GM23338 (cell line): ENCODE results near the gene ANAPC2. TPM values are rescaled to one million over a fixed set of nuclear protein-coding genes. Genes with fewer than 3 reads are reported as not detected.

ENCODE experiments used
- ATAC-seq: fragments of 200-7000 bp; cut with Tn5 transposase; 3 replicates; pipeline ENCODE4 v1.9.1; 2020
- DNase-seq: peaks from one replicate; pipeline ENCODE4 v3.0.0-alpha.2; 2015; ENCODE audit warnings: low spot score
- H2AFZ ChIP-seq: fragments of 200-600 bp; sonication (generic); 2 replicates; pipeline ENCODE4 v1.8.0; 2016; ENCODE audit warnings: antibody characterized with exemption, mild to moderate bottlenecking, moderate library complexity
- H3F3A ChIP-seq: fragments of 200-600 bp; sonication (generic); replicated peaks from 2 replicates; pipeline ENCODE4 v1.8.0; 2017; ENCODE audit warnings: antibody characterized with exemption, mixed run types, low read depth
- H3K27ac ChIP-seq: fragments of 200-600 bp; sonication (generic); 2 replicates; pipeline ENCODE4 v1.6.1; 2016; ENCODE audit warnings: low read depth
- H3K27me3 ChIP-seq: fragments of 200-600 bp; sonication (generic); 2 replicates; pipeline ENCODE4 v1.8.0; 2016; ENCODE audit warnings: mild to moderate bottlenecking, mixed run types, moderate library complexity; ENCODE audit not compliant: insufficient read depth
- H3K36me3 ChIP-seq: fragments of 200-600 bp; sonication (generic); 2 replicates; pipeline ENCODE4 v1.8.0; 2016; ENCODE audit warnings: mild to moderate bottlenecking; ENCODE audit not compliant: insufficient read depth
- H3K4me1 ChIP-seq: fragments of 200-600 bp; sonication (generic); 2 replicates; pipeline ENCODE4 v1.8.0; 2016; ENCODE audit warnings: mild to moderate bottlenecking, moderate library complexity; ENCODE audit not compliant: insufficient read depth
- H3K4me2 ChIP-seq: fragments of 200-600 bp; sonication (generic); 2 replicates; pipeline ENCODE4 v1.7.1; 2017; ENCODE audit warnings: mixed run types
- H3K4me3 ChIP-seq: fragments of 200-600 bp; sonication (generic); 2 replicates; pipeline ENCODE4 v1.6.1; 2016; ENCODE audit warnings: mixed run types
- H3K79me2 ChIP-seq: fragments of 200-600 bp; sonication (generic); replicated peaks from 2 replicates; pipeline ENCODE4 v1.8.0; 2017; ENCODE audit warnings: mild to moderate bottlenecking; ENCODE audit not compliant: insufficient read depth
- H3K9me2 ChIP-seq: fragments of 200-600 bp; sonication (generic); 2 replicates; pipeline ENCODE4 v1.8.0; 2017; ENCODE audit not compliant: insufficient read depth
- H4K20me1 ChIP-seq: fragments of 200-600 bp; sonication (generic); replicated peaks from 2 replicates; pipeline ENCODE4 v1.8.0; 2017; ENCODE audit warnings: mild to moderate bottlenecking; ENCODE audit not compliant: insufficient read depth
- H3K27ac Mint-ChIP-seq: 2 replicates; pipeline ENCODE4 v1.8.0; 2020; ENCODE audit warnings: inconsistent platforms, mild to moderate bottlenecking, moderate library complexity, mixed read lengths
- H3K27me3 Mint-ChIP-seq: 3 replicates; pipeline ENCODE4 v1.8.0; 2022; ENCODE audit warnings: low read depth, mild to moderate bottlenecking, moderate library complexity, mixed read lengths, inconsistent platforms; ENCODE audit not compliant: insufficient read depth, poor library complexity
- H3K36me3 Mint-ChIP-seq: 3 replicates; pipeline ENCODE4 v1.8.0; 2021; ENCODE audit warnings: low read depth, mild to moderate bottlenecking, inconsistent platforms, moderate library complexity, mixed read lengths
- H3K4me1 Mint-ChIP-seq: 3 replicates; pipeline ENCODE4 v1.8.0; 2020; ENCODE audit warnings: mild to moderate bottlenecking, inconsistent platforms, mixed read lengths
- H3K4me3 Mint-ChIP-seq: 3 replicates; pipeline ENCODE4 v1.8.0; 2021; ENCODE audit warnings: moderate library complexity, mild to moderate bottlenecking, inconsistent platforms, mixed read lengths
- H3K9me3 Mint-ChIP-seq: 3 replicates; pipeline ENCODE4 v1.8.0; 2020; ENCODE audit warnings: moderate library complexity, mild to moderate bottlenecking, inconsistent platforms, mixed read lengths
- CREB1 ChIP-seq: fragments of 250-450 bp; sonication (Bioruptor Pico); IDR thresholded peaks from 2 replicates; pipeline ENCODE4 v1.5.0; 2020; ENCODE audit warnings: low read depth, mild to moderate bottlenecking, moderate library complexity
- CTCF ChIP-seq, 2 experiments: fragments of 200-600 bp in 1 of 2; sonication (generic) in 1 of 2; conservative IDR thresholded peaks; 2 replicates each; pipeline versions ENCODE4 v1.5.1 to v1.6.1; 2016 to 2017; ENCODE audit warnings: antibody characterized with exemption in 2 of 2, low read depth in 2 of 2, mild to moderate bottlenecking in 2 of 2, moderate library complexity in 1 of 2
- ETS1 ChIP-seq: IDR thresholded peaks from 2 replicates; pipeline ENCODE4 v1.6.1; 2016; ENCODE audit warnings: antibody characterized with exemption
- EZH2 ChIP-seq: fragments of 200-600 bp; sonication (generic); IDR thresholded peaks from one replicate; pipeline ENCODE4 v1.8.0; 2017; ENCODE audit warnings: antibody characterized with exemption, mild to moderate bottlenecking, low read depth; ENCODE audit not compliant: unreplicated experiment
- EZH2phosphoT487 ChIP-seq: fragments of 200-600 bp; sonication (generic); IDR thresholded peaks from one replicate; pipeline ENCODE4 v1.8.1; 2018; ENCODE audit warnings: antibody characterized with exemption; ENCODE audit not compliant: unreplicated experiment
- JUNB ChIP-seq: IDR thresholded peaks from one replicate; pipeline ENCODE4 v1.6.1; 2016; ENCODE audit warnings: antibody characterized with exemption; ENCODE audit not compliant: unreplicated experiment
- NANOG ChIP-seq: IDR thresholded peaks from 2 replicates; pipeline ENCODE4 v1.6.1; 2016; ENCODE audit warnings: antibody characterized with exemption, borderline replicate concordance
- STAT1 ChIP-seq: IDR thresholded peaks from one replicate; pipeline ENCODE4 v1.6.1; 2016; ENCODE audit warnings: antibody characterized with exemption; ENCODE audit not compliant: unreplicated experiment
- ZNF114 ChIP-seq: fragments of 250-450 bp; sonication (Bioruptor Pico); IDR thresholded peaks from 2 replicates; pipeline ENCODE4 v1.5.0; 2020; ENCODE audit warnings: mild to moderate bottlenecking, moderate library complexity
- ZNF331 ChIP-seq: fragments of 250-450 bp; sonication (Bioruptor Pico); IDR thresholded peaks from 2 replicates; pipeline ENCODE4 v1.5.0; 2020; ENCODE audit warnings: low read depth, mild to moderate bottlenecking, moderate library complexity
- ZNF462 ChIP-seq: fragments of 250-450 bp; sonication (Bioruptor Pico); IDR thresholded peaks from 2 replicates; pipeline ENCODE4 v1.5.0; 2020; ENCODE audit warnings: mild to moderate bottlenecking, moderate library complexity
- polyA plus RNA-seq: library from polyadenylated mRNA; unstranded; fragments of >200 nt; fragmentation: Nextera tagmentation; extraction: Ambion mirVana; gene quantifications from 2 replicates; pipeline ENCODE4 v1.2.1, GENCODE V29; 2016
- total RNA-seq: library from RNA; depleted of rRNA; stranded (reverse); fragments of >200 nt; shearing (Covaris generic); gene quantifications from 2 replicates; pipeline ENCODE4 v1.2.3, GENCODE V29; 2014

ANAPC2 gene
- total and polyA plus RNA-seq, 2 experiments from 2014 or later = 16.4 to 42.9 TPM

GRCh38 chr9:137147091-137147792 is 41.1 kb downstream of the ANAPC2 start:
- Histone ChIP-seq H3K4me2 (no peak overlapping the region), H3F3A (peaks cover 5% of the 10 kb centered on the region), H3K27me3 (no peaks in the 10 kb centered on the region), H4K20me1 (no peaks in the 10 kb centered on the region; the same call in 1 of the 2 replicates), H3K36me3 (no peaks in the 10 kb centered on the region), H3K4me3 (no peak overlapping the region), H3K27ac (no peak overlapping the region), H3K9me2 (no peaks in the 10 kb centered on the region), H3K4me1 (no peaks in the 10 kb centered on the region), H3K79me2 (no peaks in the 10 kb centered on the region), H2AFZ (no peak overlapping the region)
- Mint-ChIP-seq H3K36me3 (no peaks in the 10 kb centered on the region), H3K4me1 (peaks cover 2% of the 10 kb centered on the region; the same call in 1 of the 3 replicates), H3K27me3 (peaks cover 14% of the 10 kb centered on the region), H3K4me3 (no peak overlapping the region), H3K27ac (no peak overlapping the region), H3K9me3 (peaks cover 13% of the 10 kb centered on the region; the same call in 2 of the 3 replicates)
- no peak for TF ChIP-seq JUNB
- no peak for TF ChIP-seq EZH2phosphoT487
- no peak for TF ChIP-seq CREB1
- no peak for TF ChIP-seq ZNF114 (CRISPR knock-in tag)
- TF ChIP-seq ZNF462 (CRISPR knock-in tag) = no peak
- TF ChIP-seq ETS1 = no peak
- no peak for TF ChIP-seq STAT1
- no peak for TF ChIP-seq EZH2
- no peak for TF ChIP-seq ZNF331 (CRISPR knock-in tag)
- no peak for TF ChIP-seq NANOG
- no peak for TF ChIP-seq CTCF (conservative IDR thresholded peaks at IDR 0.05; ENCODE audit: low read depth in 2 of 2)
- no peak for ATAC-seq
- DNase-seq = no peak
